OCI-LY7 (cell line): ENCODE data around the gene TMEM255B.

ENCODE experiments used
- CTCF ChIP-seq: fragments of 200-600 bp; sonication (generic); conservative IDR thresholded peaks from 2 replicates; pipeline ENCODE4 v1.5.1; 2014; ENCODE audit warnings: mild to moderate bottlenecking, antibody characterized with exemption, low read length, moderate library complexity, mixed read lengths
- EZH2phosphoT487 ChIP-seq: fragments of 200-600 bp; sonication (generic); IDR thresholded peaks from 2 replicates; pipeline ENCODE4 v1.6.1; 2018; ENCODE audit warnings: low read depth, borderline replicate concordance, mild to moderate bottlenecking, mixed run types, antibody characterized with exemption, low read length, moderate library complexity, mixed read lengths

GRCh38 chr13:113736258-113736731 is 22.7 kb upstream of the TMEM255B start:
- no peak for TF ChIP-seq CTCF
- TF ChIP-seq EZH2phosphoT487, result no peak
